Lower leg skin (tissue), 4 donors: Measurements from ENCODE around the gene GABARAP. TPM values are rescaled to one million over a fixed set of nuclear protein-coding genes. Genes with fewer than 3 reads are reported as not detected.
"Not testable (repeated sequence)": the region's sequence is repeated elsewhere in the genome, so short reads cannot be mapped to it uniquely, and the experiment has no call there.

ENCODE experiments used
- DNase-seq, 2 donors: peaks; one replicate each; pipeline ENCODE4 v3.0.0-alpha.2; 2019; ENCODE audit warnings: low spot score in 2 of 2
- H3K4me3 ChIP-seq: fragments of 200-600 bp; sonication (generic); 2 replicates; pipeline ENCODE4 v1.5.1; 2017; ENCODE audit warnings: mild to moderate bottlenecking, low read depth; ENCODE audit not compliant: poor library complexity, severe bottlenecking
- CTCF ChIP-seq, 3 donors: fragments of 450-650 bp; IDR thresholded peaks; one replicate each; pipeline ENCODE4 v1.5.1; 2016; ENCODE audit warnings: antibody characterized with exemption in 3 of 3, mild to moderate bottlenecking in 3 of 3, moderate library complexity in 2 of 3
- POLR2A ChIP-seq, 2 donors: fragments of 450-650 bp; IDR thresholded peaks; one replicate each; pipeline ENCODE4 v1.6.1; 2016 to 2017; ENCODE audit warnings: antibody characterized with exemption in 2 of 2, mild to moderate bottlenecking in 1 of 2, moderate library complexity in 1 of 2
- WGBS, 2 donors: methylation state at CpG; one replicate each; pipeline ENCODE4 v1.1.5; 2018; 5-methylcytosine and 5-hydroxymethylcytosine counted together
- intact Hi-C: fragments of 100-400 bp; cut with DNase I; formaldehyde crosslinking; loops from one replicate; pipeline ENCODE4 v1.15.0; 2023; ENCODE audit warnings: low total_unique reads
- total RNA-seq, 4 donors: library from RNA; depleted of rRNA; stranded (reverse); fragments of >200 nt; gene quantifications; one replicate each; pipeline ENCODE4 v1.1.0, GENCODE V29; 2016

GABARAP gene
- total RNA-seq, 4 donors from 2014 or later: 253 to 667 (median 538) TPM

GRCh38 chr17:7246779-7247178 is 4.5 kb upstream of the GABARAP start:
- H3K4me3 ChIP-seq: no peak overlapping the region
- DNase-seq: no peak
- TF ChIP-seq CTCF (IDR thresholded peaks at IDR 0.05) (no peak), POLR2A (IDR thresholded peaks at IDR 0.05) (no peak)
- intact Hi-C loops: no loop called here
- 88% methylated on average over 5 of the region's 5 CpGs for WGBS, 2 donors

- H3K4me3 ChIP-seq, intact Hi-C loops, DNase-seq: not testable (repeated sequence)
- WGBS, 2 donors: 77 to 82% methylated on average over 10 of the region's 10 CpGs
Measured at GRCh38 chr17:7243838-7244237, 1.6 kb upstream of the GABARAP start.

GRCh38 chr17:7243453-7243729 is 1.1 kb upstream of the GABARAP start:
- intact Hi-C loops: no loop called here
- peak overlapping the region; percentile 97 for H3K4me3 ChIP-seq
- TF ChIP-seq POLR2A (IDR thresholded peaks at IDR 0.05) (no peak), CTCF (IDR thresholded peaks at IDR 0.05) (no peak)
- no peak for DNase-seq
- WGBS, 2 donors: 30% methylated on average over 2 of the region's 2 CpGs

- H3K4me3 ChIP-seq: peak overlapping the region; percentile 97
- 0 to 1% methylated on average over 49 of the region's 49 CpGs for WGBS, 2 donors
- TF ChIP-seq POLR2A (IDR thresholded peaks at IDR 0.05) (peak in 1 of 2 donors; percentile 17), CTCF (IDR thresholded peaks at IDR 0.05) (peak in 1 of 3 donors; percentile 10)
- DNase-seq: peak; percentile 95 to 99
- intact Hi-C loops: no loop called here
Measured at GRCh38 chr17:7242717-7243452, 636 bp upstream of the GABARAP start.

GRCh38 chr17:7241090-7241733 is 1.0 kb downstream of the GABARAP start:
- intact Hi-C loops: no loop called here
- peak overlapping the region; percentile 97 for H3K4me3 ChIP-seq
- WGBS, 2 donors: 30% methylated on average over 9 of the region's 9 CpGs
- no peak for TF ChIP-seq CTCF (IDR thresholded peaks at IDR 0.05)
- TF ChIP-seq POLR2A (IDR thresholded peaks at IDR 0.05): no peak
- no peak for DNase-seq

- WGBS, 2 donors: 58 to 68% methylated on average over 4 of the region's 4 CpGs
- intact Hi-C loops: no loop called here
- TF ChIP-seq POLR2A (IDR thresholded peaks at IDR 0.05) (no peak), CTCF (IDR thresholded peaks at IDR 0.05) (no peak)
- H3K4me3 ChIP-seq: no peak overlapping the region
- DNase-seq: no peak
Measured at GRCh38 chr17:7240375-7240774, 1.9 kb downstream of the GABARAP start.
